IMR-90 (cell line): ENCODE measurements around the gene CNBD2. TPM values are rescaled to one million over a fixed set of nuclear protein-coding genes. Genes with fewer than 3 reads are reported as not detected.

Experiments used
- ATAC-seq: fragments of 200-7000 bp; cut with Tn5 transposase; 2 replicates; pipeline ENCODE4 v1.9.1; 2020; ENCODE audit warnings: low read depth, mild to moderate bottlenecking, moderate library complexity
- BruUV-seq: library from RNA; stranded (reverse); fragments of 400-500 nt; replicated peaks from 2 replicates; lab custom pipeline; 2021; lab: Mats Ljungman, UMichigan
- CTCF ChIA-PET: fragments of 300-600 bp; formaldehyde crosslinking; extraction: SDS; loops from one replicate; lab custom pipeline; 2021; ENCODE audit warnings: antibody characterized with exemption; lab: Yijun Ruan, JAX
- POLR2A ChIA-PET: fragments of 300-600 bp; sonication (Branson Sonifier 250); formaldehyde crosslinking; loops from one replicate; lab custom pipeline; 2022; ENCODE audit warnings: antibody characterized with exemption; ENCODE audit not compliant: unreplicated experiment; lab: Charles Lee
- DNase-seq: peaks from one replicate; pipeline ENCODE4 v3.0.0; 2013
- H2AFZ ChIP-seq: replicated peaks from 2 replicates; pipeline ENCODE3; 2013; ENCODE audit warnings: low read length, mild to moderate bottlenecking; ENCODE audit not compliant: poor library complexity
- H2AK5ac ChIP-seq: 2 replicates; pipeline ENCODE4 v1.6.1; 2013; ENCODE audit warnings: low read depth, low read length, inconsistent platforms
- H2AK9ac ChIP-seq: replicated peaks from 2 replicates; pipeline ENCODE3; 2013; ENCODE audit warnings: mild to moderate bottlenecking, low read depth, low read length, moderate library complexity; ENCODE audit not compliant: poor library complexity
- H2BK120ac ChIP-seq: 2 replicates; pipeline ENCODE4 v1.6.1; 2013; ENCODE audit warnings: low read depth, low read length, inconsistent platforms
- H2BK15ac ChIP-seq: 3 replicates; pipeline ENCODE4 v1.6.1; 2013; ENCODE audit warnings: low read depth, low read length, inconsistent platforms
- H2BK20ac ChIP-seq: 2 replicates; pipeline ENCODE4 v1.6.1; 2013; ENCODE audit warnings: low read depth, mild to moderate bottlenecking, inconsistent platforms, low read length, moderate library complexity
- H2BK5ac ChIP-seq: 2 replicates; pipeline ENCODE4 v1.6.1; 2013; ENCODE audit warnings: mild to moderate bottlenecking, low read depth, low read length, inconsistent platforms; ENCODE audit not compliant: poor library complexity, severe bottlenecking
- H3K14ac ChIP-seq: replicated peaks from 2 replicates; pipeline ENCODE4 v1.6.1; 2013; ENCODE audit warnings: low read depth, low read length, inconsistent platforms
- H3K18ac ChIP-seq: 2 replicates; pipeline ENCODE4 v1.6.1; 2013; ENCODE audit warnings: low read depth, low read length, control low read depth
- H3K23ac ChIP-seq: 2 replicates; pipeline ENCODE4 v1.6.1; 2013; ENCODE audit warnings: low read depth, low read length, inconsistent platforms
- H3K27ac ChIP-seq: 2 replicates; pipeline ENCODE4 v1.5.1; 2013; ENCODE audit warnings: mild to moderate bottlenecking, control low read depth, low read length; ENCODE audit not compliant: insufficient read depth
- H3K27me3 ChIP-seq: 2 replicates; pipeline ENCODE4 v1.6.1; 2013; ENCODE audit warnings: low read length; ENCODE audit not compliant: control insufficient read depth, insufficient read depth
- H3K36me3 ChIP-seq: 2 replicates; pipeline ENCODE4 v1.6.1; 2013; ENCODE audit warnings: low read length, mixed read lengths; ENCODE audit not compliant: control insufficient read depth, insufficient read depth
- H3K4ac ChIP-seq: 2 replicates; pipeline ENCODE4 v1.6.1; 2013; ENCODE audit warnings: low read depth, low read length, inconsistent platforms
- H3K4me1 ChIP-seq: 2 replicates; pipeline ENCODE4 v1.6.1; 2013; ENCODE audit warnings: low read length, mixed read lengths; ENCODE audit not compliant: control insufficient read depth, insufficient read depth
- H3K4me2 ChIP-seq: 2 replicates; pipeline ENCODE4 v1.6.1; 2013; ENCODE audit warnings: low read depth, mild to moderate bottlenecking, control low read depth, low read length, moderate library complexity
- H3K4me3 ChIP-seq: 2 replicates; pipeline ENCODE4 v1.5.1; 2013; ENCODE audit warnings: low read depth, mild to moderate bottlenecking, control low read depth, low read length, moderate library complexity; ENCODE audit not compliant: insufficient read depth
- H3K56ac ChIP-seq: 2 replicates; pipeline ENCODE4 v1.6.1; 2013; ENCODE audit warnings: low read length, inconsistent platforms; ENCODE audit not compliant: insufficient read depth; ENCODE audit errors: extremely low read depth
- H3K79me1 ChIP-seq, 2 experiments: 2 replicates each; pipeline ENCODE4 v1.6.1; 2013; ENCODE audit warnings: low read length in 2 of 2, inconsistent platforms in 1 of 2, low read depth in 1 of 2
- H3K9ac ChIP-seq: 2 replicates; pipeline ENCODE4 v1.6.1; 2013; ENCODE audit warnings: low read depth, low read length, control low read depth
- H3K9me1 ChIP-seq: 2 replicates; pipeline ENCODE4 v1.6.1; 2013; ENCODE audit warnings: low read length, inconsistent platforms; ENCODE audit not compliant: insufficient read depth
- H3K9me3 ChIP-seq: 2 replicates; pipeline ENCODE4 v1.6.1; 2013; ENCODE audit warnings: low read length; ENCODE audit not compliant: control insufficient read depth, insufficient read depth
- H4K20me1 ChIP-seq: 2 replicates; pipeline ENCODE4 v1.6.1; 2013; ENCODE audit warnings: low read length, inconsistent platforms; ENCODE audit not compliant: insufficient read depth
- H4K5ac ChIP-seq: 2 replicates; pipeline ENCODE4 v1.6.1; 2013; ENCODE audit warnings: mild to moderate bottlenecking, low read depth, low read length, control low read depth
- H4K8ac ChIP-seq, 2 experiments: 2 replicates each; pipeline ENCODE4 v1.6.1; 2013; ENCODE audit warnings: low read depth in 2 of 2, low read length in 2 of 2, control low read depth in 1 of 2, inconsistent platforms in 1 of 2
- H4K91ac ChIP-seq: 2 replicates; pipeline ENCODE4 v1.6.1; 2013; ENCODE audit warnings: low read depth, low read length, inconsistent platforms; ENCODE audit not compliant: insufficient read depth
- BHLHE40 ChIP-seq: fragments of 150-350 bp; IDR thresholded peaks from 2 replicates; pipeline ENCODE4 v1.6.1; 2016; ENCODE audit warnings: mild to moderate bottlenecking, low read depth, low read length
- CEBPB ChIP-seq: IDR thresholded peaks from 2 replicates; pipeline ENCODE4 v1.6.1; 2012; ENCODE audit warnings: low read depth, low read length, improper control_type of control experiment
- FOS ChIP-seq: fragments of 150-350 bp; IDR thresholded peaks from 2 replicates; pipeline ENCODE4 v1.6.1; 2016; ENCODE audit warnings: low read depth, low read length
- MAFK ChIP-seq: IDR thresholded peaks from 2 replicates; pipeline ENCODE4 v1.6.1; 2012; ENCODE audit warnings: low read depth, low read length, improper control_type of control experiment
- MAZ ChIP-seq: IDR thresholded peaks from 2 replicates; pipeline ENCODE4 v1.6.1; 2012; ENCODE audit warnings: low read depth, mild to moderate bottlenecking, low read length, improper control_type of control experiment, moderate library complexity, borderline replicate concordance
- RAD21 ChIP-seq: IDR thresholded peaks from 2 replicates; pipeline ENCODE4 v1.6.1; 2012; ENCODE audit warnings: low read length, improper control_type of control experiment
- WGBS, 2 experiments: methylation state at CpG; one replicate each; pipeline versions ENCODE4 v1.1.5 to v1.1.7; 2013; ENCODE audit warnings: missing lambda C conversion rate in 2 of 2; ENCODE audit not compliant: insufficient read length in 1 of 2; ENCODE audit errors: extremely low coverage in 2 of 2; 5-methylcytosine and 5-hydroxymethylcytosine counted together
- dilution Hi-C: fragments of 300-500 bp; cut with HindIII; formaldehyde crosslinking; loops from one replicate; pipeline ENCODE4 v1.14.3; 2018; ENCODE audit warnings: low sequenced_read_pairs; ENCODE audit not compliant: unreplicated experiment
- in situ Hi-C: fragments of 300-500 bp; cut with MboI; formaldehyde crosslinking; loops from 3 replicates; pipeline ENCODE4 v1.14.3; 2019; ENCODE audit warnings: low sequenced_read_pairs, inconsistent platforms, mixed read lengths
- intact Hi-C: fragments of 100-400 bp; cut with micrococcal nuclease; formaldehyde crosslinking; loops from 2 replicates; pipeline ENCODE4 v1.10.0; 2022
- polyA plus RNA-seq, 3 experiments: library from polyadenylated mRNA; depleted of rRNA; stranded (reverse); fragments of >200 nt; gene quantifications; 2 replicates each; pipeline ENCODE4 v1.2.3, GENCODE V29; 2012; ENCODE audit warnings: low replicate concordance in 1 of 3
- total RNA-seq: library from RNA; depleted of rRNA; stranded (reverse); fragments of >200 nt; gene quantifications from 2 replicates; pipeline ENCODE4 v1.2.3, GENCODE V29; 2012

The CNBD2 gene
- total and polyA plus RNA-seq, 2 of the 4 experiments (the other 2 are of a cell fraction), result 0.90 to 1.7 TPM

DNA sequence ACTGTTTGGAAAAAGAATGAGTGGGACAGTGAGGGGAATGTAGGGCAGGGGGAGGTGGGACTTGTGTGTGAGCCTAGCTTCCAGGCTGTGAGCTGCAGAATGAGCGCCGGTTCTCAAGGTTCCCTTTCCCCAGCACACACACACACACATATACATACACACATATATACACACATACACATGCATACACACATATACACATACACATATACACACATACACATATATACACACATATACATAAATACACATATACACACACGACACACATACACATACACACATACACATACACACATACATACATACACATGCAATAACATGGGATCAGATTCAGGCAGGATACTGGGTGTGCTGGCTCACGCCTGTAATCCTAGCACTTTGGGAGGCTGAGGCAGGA is 66.5 kb downstream of the CNBD2 start:
- intact Hi-C loops, result no loop called here
- peaks cover 4% of the 10 kb centered on the region; the same call in 1 of the 2 replicates for H3K9me1 ChIP-seq
- no peak overlapping the region for H3K23ac ChIP-seq
- ATAC-seq, result no peak
- H3K27ac ChIP-seq, result no peak overlapping the region
- peaks cover 13% of the 10 kb centered on the region for H3K27me3 ChIP-seq
- TF ChIP-seq CEBPB (no peak), RAD21 (no peak), FOS (no peak), BHLHE40 (no peak), MAZ (no peak), MAFK (no peak)
- H3K9ac ChIP-seq, result no peak overlapping the region
- H3K9me3 ChIP-seq, result no peaks in the 10 kb centered on the region
- BruUV-seq, result no TSS peak
- no peak overlapping the region for H2BK15ac ChIP-seq
- no peak overlapping the region for H2BK20ac ChIP-seq
- no peak overlapping the region for H4K91ac ChIP-seq
- no peak overlapping the region for H3K56ac ChIP-seq
- DNase-seq, result no peak
- no peak overlapping the region for H3K14ac ChIP-seq
- CTCF ChIA-PET, result interaction anchor here (1.1 kb wide), 1 partner anchor 32 kb away, joined by 3 read pairs; no protein-coding TSS in a partner anchor
- no peak overlapping the region for H4K5ac ChIP-seq
- dilution Hi-C loops, result no loop called here
- no peak overlapping the region for H2AK5ac ChIP-seq
- H3K36me3 ChIP-seq, result no peaks in the 10 kb centered on the region
- no peaks in the 10 kb centered on the region for H4K20me1 ChIP-seq
- no peak overlapping the region for H3K18ac ChIP-seq
- H3K79me1 ChIP-seq, result peaks cover 0 to 4% of the 10 kb centered on the region in 2 experiments; a peak in 1 of 4 replicates
- no peak overlapping the region for H2BK120ac ChIP-seq
- no peak overlapping the region for H4K8ac ChIP-seq
- H3K4ac ChIP-seq, result no peak overlapping the region
- no CpG with 5 or more reads among the region's 4 CpGs for WGBS, 2 experiments
- peaks cover 2% of the 10 kb centered on the region; the same call in 1 of the 2 replicates for H3K4me1 ChIP-seq
- H3K4me2 ChIP-seq, result no peak overlapping the region
- in situ Hi-C loops, result no loop called here
- no peak overlapping the region for H2BK5ac ChIP-seq
- H2AFZ ChIP-seq, result no peak overlapping the region
- no peak overlapping the region for H3K4me3 ChIP-seq
- H2AK9ac ChIP-seq, result no peak overlapping the region
- POLR2A ChIA-PET, result no interaction called here
